ENCODE data around the gene SEMA4D. TPM values are rescaled to one million over a fixed set of nuclear protein-coding genes. Genes with fewer than 3 reads are reported as not detected.

Gene SEMA4D
- total and polyA plus RNA-seq, 7 donors = 1.4 to 35.1 (median 4.6) TPM

- no peaks in the 10 kb centered on the region for H3K27me3 ChIP-seq
- 93 to 95% methylated on average over 6 of the region's 6 CpGs for WGBS, 2 donors
- no peak overlapping the region for H3K27ac ChIP-seq
- intact Hi-C loops (cut with DNase I) = no loop called here
- H3K4me3 ChIP-seq = no peak overlapping the region
- H3K36me3 ChIP-seq = no peaks in the 10 kb centered on the region
- no peak for DNase-seq
- H3K9me3 ChIP-seq = no peaks in the 10 kb centered on the region
- H3K4me1 ChIP-seq = no peaks in the 10 kb centered on the region
- TF ChIP-seq POLR2A (IDR thresholded peaks at IDR 0.05) = no peak
- no peak for TF ChIP-seq POLR2AphosphoS5 (IDR thresholded peaks at IDR 0.05)
- no peak for TF ChIP-seq CTCF (IDR thresholded peaks at IDR 0.05)
- no peak for TF ChIP-seq EP300 (IDR thresholded peaks at IDR 0.05)
These were observed 17.5 kb upstream of the SEMA4D start for GRCh38 chr9:89515416-89515815.

- intact Hi-C loops (cut with DNase I) = no loop called here
- 81 to 85% methylated on average over 6 of the region's 6 CpGs for WGBS, 2 donors
- no peak for TF ChIP-seq EP300 (IDR thresholded peaks at IDR 0.05)
- TF ChIP-seq POLR2A (IDR thresholded peaks at IDR 0.05) = no peak
- TF ChIP-seq CTCF (IDR thresholded peaks at IDR 0.05) = no peak
- Histone ChIP-seq H3K36me3 (no peaks in the 10 kb centered on the region), H3K4me1 (no peaks in the 10 kb centered on the region), H3K4me3 (no peak overlapping the region), H3K27ac (no peak overlapping the region), H3K27me3 (no peaks in the 10 kb centered on the region), H3K9me3 (no peaks in the 10 kb centered on the region)
- no peak for DNase-seq
These were observed 17.0 kb upstream of the SEMA4D start for GRCh38 chr9:89514956-89515355.

GRCh38 chr9:89514337-89514736, 16.4 kb upstream of the SEMA4D start:
- TF ChIP-seq CTCF (IDR thresholded peaks at IDR 0.05) (no peak), POLR2AphosphoS5 (IDR thresholded peaks at IDR 0.05) (no peak), POLR2A (IDR thresholded peaks at IDR 0.05) (no peak), EP300 (IDR thresholded peaks at IDR 0.05) (no peak)
- Histone ChIP-seq H3K9me3 (no peaks in the 10 kb centered on the region), H3K27me3 (no peaks in the 10 kb centered on the region), H3K27ac (no peak overlapping the region), H3K4me3 (no peak overlapping the region), H3K36me3 (no peaks in the 10 kb centered on the region), H3K4me1 (no peaks in the 10 kb centered on the region)
- WGBS, 2 donors = 77 to 92% methylated on average over 5 of the region's 5 CpGs
- no peak for DNase-seq
- intact Hi-C loops (cut with DNase I) = no loop called here

- no peak for TF ChIP-seq POLR2AphosphoS5 (IDR thresholded peaks at IDR 0.05)
- no peak for TF ChIP-seq EP300 (IDR thresholded peaks at IDR 0.05)
- no peak for TF ChIP-seq CTCF (IDR thresholded peaks at IDR 0.05)
- TF ChIP-seq POLR2A (IDR thresholded peaks at IDR 0.05) = no peak
- no peak overlapping the region for H3K4me3 ChIP-seq
- H3K27ac ChIP-seq = no peak overlapping the region
- 90 to 93% methylated on average over 3 of the region's 3 CpGs for WGBS, 2 donors
- DNase-seq = no peak
- no peaks in the 10 kb centered on the region for H3K9me3 ChIP-seq
- no peaks in the 10 kb centered on the region for H3K36me3 ChIP-seq
- intact Hi-C loops (cut with DNase I) = no loop called here
- H3K27me3 ChIP-seq = no peaks in the 10 kb centered on the region
- H3K4me1 ChIP-seq = no peaks in the 10 kb centered on the region
These were observed 15.9 kb upstream of the SEMA4D start for GRCh38 chr9:89513837-89514236.

GRCh38 chr9:89512382-89512781, 14.5 kb upstream of the SEMA4D start:
- Histone ChIP-seq H3K27me3 (no peaks in the 10 kb centered on the region), H3K4me3 (no peak overlapping the region), H3K9me3 (no peaks in the 10 kb centered on the region), H3K27ac (no peak overlapping the region), H3K36me3 (no peaks in the 10 kb centered on the region), H3K4me1 (no peaks in the 10 kb centered on the region)
- TF ChIP-seq POLR2A (IDR thresholded peaks at IDR 0.05) = no peak
- TF ChIP-seq EP300 (IDR thresholded peaks at IDR 0.05) = no peak
- peak; percentile 54 for DNase-seq
- WGBS, 2 donors = 95 to 97% methylated on average over 7 of the region's 7 CpGs
- intact Hi-C loops (cut with DNase I) = no loop called here
